ENCODE measurements around the gene SP2. TPM values are rescaled to one million over a fixed set of nuclear protein-coding genes. Genes with fewer than 3 reads are reported as not detected.
A peak's percentile ranks its signal among the peaks of the same experiment; 100 is the strongest.

SP2 gene
- 39.3 TPM for polyA plus RNA-seq (2012; ENCODE audit: insufficient read depth, insufficient read length, low read depth)

- Histone ChIP-seq H3K9me3 (no peaks in the 10 kb centered on the region), H3K36me3 (no peaks in the 10 kb centered on the region), H3K4me1 (no peaks in the 10 kb centered on the region), H3K27me3 (peaks cover 4% of the 10 kb centered on the region; the same call in 1 of the 2 replicates), H3K4me3 (ENCODE audit: low read depth, low read length) (peak within 1 kb of the TSS; percentile 95)
- no peak for TF ChIP-seq CTCF (IDR thresholded peaks at IDR 0.05; ENCODE audit: low read depth, low read length)
- peak; percentile 99 for DNase-seq
These were observed at the start of gene SP2 for GRCh38 chr17:47895856-47896671. SP2 (plus strand) TSS chr17:47896236; CDS start chr17:47896287, 51 bp downstream.

- peaks cover 3% of the 10 kb centered on the region; the same call in 1 of the 2 replicates for H3K4me1 ChIP-seq
- H3K9me3 ChIP-seq = no peaks in the 10 kb centered on the region
- no peak for TF ChIP-seq CTCF (IDR thresholded peaks at IDR 0.05; ENCODE audit: low read depth, low read length)
- no peaks in the 10 kb centered on the region for H3K36me3 ChIP-seq
- H3K27me3 ChIP-seq = peaks cover 74% of the 10 kb centered on the region
- DNase-seq = no peak
- no peak overlapping the region for H3K4me3 ChIP-seq (ENCODE audit: low read depth, low read length)
These were observed 49.2 kb upstream of the SP2 start for GRCh38 chr17:47846716-47847340.

DNA sequence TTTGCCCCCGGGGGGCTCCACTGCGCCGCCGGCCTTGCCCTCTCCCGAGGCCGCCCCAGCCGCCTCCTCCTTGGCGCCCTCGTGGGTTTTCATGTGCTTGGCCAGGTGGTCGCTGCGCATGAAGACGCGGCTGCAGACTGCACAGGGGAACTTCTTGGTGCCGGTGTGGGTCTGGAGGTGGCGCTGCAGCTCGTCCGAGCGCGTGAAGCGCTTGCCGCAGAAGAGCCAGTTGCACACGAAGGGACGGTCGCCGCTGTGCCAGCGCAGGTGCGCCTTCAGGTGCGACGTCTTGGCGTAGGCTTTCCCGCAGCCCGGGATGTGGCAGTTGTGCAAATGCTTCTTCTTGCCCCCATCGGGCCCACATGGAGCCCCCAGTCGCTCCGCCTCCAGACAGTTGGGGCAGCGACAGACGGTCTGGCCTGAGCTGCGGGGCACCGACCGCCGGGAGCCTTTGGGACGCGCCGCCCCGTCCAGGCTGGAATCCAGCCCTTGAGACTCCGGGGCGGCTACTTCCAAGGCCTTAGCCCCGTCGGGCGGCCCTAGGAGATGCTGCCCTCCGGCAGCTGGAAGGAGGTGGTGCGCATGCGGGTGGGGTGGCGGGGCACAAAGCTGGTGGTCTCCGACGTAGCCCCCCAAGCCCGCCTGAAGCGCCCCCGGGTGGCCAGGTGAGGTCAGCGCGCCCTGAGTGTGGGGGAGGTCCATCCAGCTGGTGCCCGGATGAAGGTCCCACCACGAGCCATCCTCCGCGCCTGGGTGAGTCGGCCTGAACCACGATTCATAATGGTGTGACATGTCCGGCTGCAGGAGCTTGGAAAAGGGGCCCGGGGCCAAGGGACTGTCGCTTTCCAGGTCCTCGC, 48.5 kb upstream of the SP2 start:
- Histone ChIP-seq H3K36me3 (no peaks in the 10 kb centered on the region), H3K9me3 (no peaks in the 10 kb centered on the region), H3K27me3 (peaks cover 82% of the 10 kb centered on the region), H3K4me3 (ENCODE audit: low read depth, low read length) (no peak overlapping the region), H3K4me1 (peaks cover 3% of the 10 kb centered on the region; the same call in 1 of the 2 replicates)
- TF ChIP-seq CTCF (IDR thresholded peaks at IDR 0.05; ENCODE audit: low read depth, low read length) = peak; percentile 26; the same call in 1 of the 2 replicates
- DNase-seq = no peak

DNA sequence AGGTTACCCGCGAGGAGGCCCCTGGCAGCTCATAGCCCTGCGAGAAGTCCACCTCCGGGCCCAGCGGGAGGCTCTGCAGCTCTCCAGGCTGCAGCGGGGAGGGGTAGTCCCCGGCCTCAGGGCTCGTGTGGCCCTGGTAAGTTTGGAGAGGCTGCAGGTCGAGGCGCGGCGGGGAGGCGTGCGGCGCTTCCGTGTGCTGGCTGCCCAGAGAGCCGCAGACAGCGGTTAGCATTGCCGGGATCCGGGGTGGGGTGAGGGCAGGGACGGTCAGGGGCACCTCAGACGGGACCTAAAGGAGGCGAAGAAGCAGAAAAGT, 47.9 kb upstream of the SP2 start:
- no peaks in the 10 kb centered on the region for H3K36me3 ChIP-seq
- no peak overlapping the region for H3K4me3 ChIP-seq (ENCODE audit: low read depth, low read length)
- DNase-seq = no peak
- peaks cover 88% of the 10 kb centered on the region for H3K27me3 ChIP-seq
- peaks cover 3% of the 10 kb centered on the region; the same call in 1 of the 2 replicates for H3K4me1 ChIP-seq
- H3K9me3 ChIP-seq = no peaks in the 10 kb centered on the region
- TF ChIP-seq CTCF (IDR thresholded peaks at IDR 0.05; ENCODE audit: low read depth, low read length) = no peak

DNA sequence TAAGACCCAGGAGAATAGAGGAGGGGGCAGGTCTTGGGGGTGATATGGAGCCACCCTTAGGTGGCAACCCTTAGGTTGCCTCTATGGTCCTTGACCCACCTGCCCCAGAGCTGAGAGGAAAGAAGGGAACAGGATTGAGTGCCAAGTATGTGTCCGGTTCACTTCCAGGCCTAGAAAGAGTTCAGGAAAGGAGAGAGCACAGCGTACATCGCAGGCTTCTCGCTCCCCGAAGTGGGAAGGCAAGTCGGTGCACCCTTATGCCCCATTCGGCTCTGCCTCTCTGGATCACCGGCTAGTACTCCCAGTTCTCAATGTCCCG, 45.7 kb upstream of the SP2 start:
- Histone ChIP-seq H3K36me3 (no peaks in the 10 kb centered on the region), H3K4me1 (no peaks in the 10 kb centered on the region), H3K4me3 (ENCODE audit: low read depth, low read length) (no peak overlapping the region), H3K9me3 (no peaks in the 10 kb centered on the region), H3K27me3 (peaks cover 99% of the 10 kb centered on the region)
- TF ChIP-seq CTCF (IDR thresholded peaks at IDR 0.05; ENCODE audit: low read depth, low read length) = no peak
- no peak for DNase-seq
